NK-92 treated with Interleukin-12 subunit alpha and Interleukin-12 subunit beta, amount 100 ng/mL, for 24 hours (cell line): ENCODE results near the gene CLDN6.

ENCODE experiments used
- DNase-seq: peaks from one replicate; lab custom pipeline; 2025; lab: John Stamatoyannopoulos, UW

Gene CLDN6

DNA sequence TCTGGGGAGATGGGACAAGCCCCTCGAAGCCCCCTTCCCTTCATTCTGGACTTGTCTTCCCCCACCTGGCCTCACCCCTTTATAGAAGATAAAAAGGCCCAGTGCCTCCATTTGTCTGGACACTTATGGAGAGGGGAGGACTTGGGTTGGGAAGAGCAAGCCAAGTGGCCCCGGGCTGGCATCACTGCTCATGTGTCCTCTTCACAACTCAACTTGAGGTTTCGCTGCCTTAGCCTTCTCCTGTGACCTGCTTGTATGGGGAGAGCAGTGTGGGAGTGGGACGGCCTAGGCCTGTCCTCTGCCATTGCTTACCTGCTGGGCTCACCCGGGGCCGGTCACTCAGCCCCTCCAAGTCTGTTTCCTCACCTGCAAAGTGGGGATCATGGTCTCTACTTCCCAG, 47.4 kb downstream of the CLDN6 start:
- no peak for DNase-seq

DNA sequence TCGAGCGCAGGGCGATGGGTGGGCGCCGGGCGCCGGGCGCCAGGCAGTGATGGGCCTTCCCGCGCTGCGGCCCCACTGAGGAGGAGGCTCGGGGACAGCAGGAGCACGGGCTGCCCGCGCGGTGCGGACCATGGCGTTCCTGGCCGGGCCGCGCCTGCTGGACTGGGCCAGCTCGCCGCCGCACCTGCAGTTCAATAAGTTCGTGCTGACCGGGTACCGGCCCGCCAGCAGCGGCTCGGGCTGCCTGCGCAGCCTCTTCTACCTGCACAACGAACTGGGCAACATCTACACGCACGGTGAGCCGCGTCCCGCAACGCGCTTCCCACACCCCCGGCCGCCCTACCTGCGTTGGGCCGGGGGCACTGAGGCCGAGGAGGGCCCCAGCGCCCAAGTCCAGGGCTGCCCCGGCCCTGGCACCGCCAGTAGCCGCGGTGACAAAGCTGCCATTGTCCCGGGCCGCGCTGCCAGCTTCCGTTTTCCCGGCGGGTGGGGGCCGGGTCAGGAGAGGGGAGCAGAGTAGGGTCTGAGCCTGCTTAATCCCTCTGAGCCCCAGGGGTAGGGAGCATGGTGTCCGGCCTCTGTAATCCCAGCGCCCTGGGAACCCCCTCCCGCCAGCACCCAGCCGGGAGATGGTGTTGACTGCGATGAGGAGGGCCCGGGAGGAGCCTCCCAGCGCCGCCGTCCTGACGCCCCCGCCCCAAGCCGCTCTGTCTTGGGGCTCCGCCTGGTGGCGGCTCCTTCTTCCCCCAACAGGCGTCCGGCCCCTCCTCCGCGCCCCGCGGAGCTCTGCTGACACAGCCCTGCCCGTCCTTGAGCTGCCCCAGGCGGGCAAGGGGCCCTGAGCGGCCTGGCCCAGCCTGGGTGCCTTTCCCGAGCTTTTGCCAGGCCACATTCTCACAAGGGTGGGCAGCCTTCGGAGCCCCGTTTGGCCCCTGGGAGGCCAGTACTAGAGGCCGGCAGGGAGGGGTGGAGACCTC, 48.1 kb downstream of the CLDN6 start:
- DNase-seq: peak; percentile 73

DNA sequence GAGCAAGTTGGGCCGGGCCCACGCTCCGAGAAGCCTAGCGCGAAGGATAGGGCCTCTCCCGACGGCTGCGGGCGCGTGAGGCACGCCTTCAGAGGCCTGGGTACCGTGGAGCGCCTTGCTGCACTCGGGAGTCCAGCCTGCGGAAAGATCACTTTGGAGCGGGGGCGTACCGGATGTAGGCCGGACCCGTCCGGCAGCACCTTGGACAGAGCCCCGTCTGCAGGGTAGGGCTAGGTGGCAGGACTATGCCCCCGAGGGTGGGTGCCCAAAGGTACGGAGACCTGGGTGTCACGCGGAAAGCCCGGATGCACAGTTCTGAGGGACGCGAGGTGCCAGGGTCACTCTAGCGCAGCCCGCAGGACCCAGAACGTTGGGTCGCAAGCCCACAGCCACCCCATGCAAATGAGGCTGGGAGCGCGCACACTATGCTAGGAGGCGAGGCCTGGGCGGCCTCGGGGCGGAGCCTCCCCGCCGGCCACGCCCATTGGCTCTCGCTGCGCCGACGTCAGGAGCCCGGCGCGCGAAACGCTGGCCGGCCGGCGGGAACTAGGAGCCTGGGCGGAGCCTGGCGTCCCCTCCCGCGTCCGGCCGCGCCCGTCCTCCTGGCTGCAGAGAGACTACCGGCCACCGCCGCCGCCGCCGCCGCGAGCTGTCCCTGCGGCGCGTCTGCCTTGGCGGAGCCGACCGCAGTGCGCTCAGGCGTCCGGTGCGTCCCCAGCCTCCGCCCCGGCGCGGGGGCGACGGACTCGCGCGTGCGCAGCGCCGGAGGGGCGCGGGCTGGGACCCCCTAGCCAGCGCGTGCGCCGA, 49.0 kb downstream of the CLDN6 start, which contains the start of gene PAQR4:
TSS of gene PAQR4 (plus strand) at position 611 of the 807 bp plus-strand sequence. CDS start 327 bp downstream, outside the sequence.
- peak; percentile 77 for DNase-seq

- no peak for DNase-seq
Observed at GRCh38 chr16:2968368-2968737, 49.6 kb downstream of the CLDN6 start.

DNA sequence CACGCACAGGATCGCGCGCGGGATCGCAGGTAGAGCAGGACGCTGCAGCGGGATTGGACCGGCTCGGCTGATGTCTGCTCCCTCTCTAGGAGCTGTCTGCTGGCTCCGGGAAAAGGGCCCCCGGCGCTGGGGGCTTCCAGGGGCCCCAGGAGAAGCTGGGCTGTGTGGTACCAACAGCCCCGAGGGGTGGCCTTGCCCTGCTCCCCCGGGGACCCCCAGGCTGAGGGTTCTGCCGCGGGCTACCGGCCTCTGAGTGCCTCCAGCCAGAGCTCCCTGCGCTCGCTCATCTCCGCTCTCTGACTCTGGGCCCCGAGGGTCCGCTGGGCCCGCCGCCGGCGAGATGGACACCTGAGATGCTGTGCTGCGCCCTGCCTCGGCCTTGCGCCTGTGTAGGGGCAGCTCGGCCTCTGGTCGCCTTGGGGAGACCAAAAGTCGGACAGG, 50.2 kb downstream of the CLDN6 start:
- no peak for DNase-seq

GRCh38 chr16:2967211-2967631, 50.8 kb downstream of the CLDN6 start:
- DNase-seq: no peak

DNA sequence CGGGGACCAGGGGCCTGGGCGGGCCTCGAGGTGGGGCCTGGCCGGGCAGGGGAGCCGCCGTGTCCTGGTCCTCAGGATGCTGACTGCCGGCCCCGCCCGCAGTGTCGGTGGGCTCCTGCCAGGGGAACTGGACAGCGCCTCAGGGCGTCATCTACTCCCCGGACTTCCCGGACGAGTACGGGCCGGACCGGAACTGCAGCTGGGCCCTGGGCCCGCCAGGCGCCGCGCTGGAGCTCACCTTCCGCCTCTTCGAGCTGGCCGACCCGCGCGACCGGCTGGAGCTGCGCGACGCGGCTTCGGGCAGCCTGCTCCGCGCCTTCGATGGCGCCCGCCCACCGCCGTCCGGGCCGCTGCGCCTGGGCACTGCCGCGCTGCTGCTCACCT, 51.2 kb downstream of the CLDN6 start:
- no peak for DNase-seq

DNA sequence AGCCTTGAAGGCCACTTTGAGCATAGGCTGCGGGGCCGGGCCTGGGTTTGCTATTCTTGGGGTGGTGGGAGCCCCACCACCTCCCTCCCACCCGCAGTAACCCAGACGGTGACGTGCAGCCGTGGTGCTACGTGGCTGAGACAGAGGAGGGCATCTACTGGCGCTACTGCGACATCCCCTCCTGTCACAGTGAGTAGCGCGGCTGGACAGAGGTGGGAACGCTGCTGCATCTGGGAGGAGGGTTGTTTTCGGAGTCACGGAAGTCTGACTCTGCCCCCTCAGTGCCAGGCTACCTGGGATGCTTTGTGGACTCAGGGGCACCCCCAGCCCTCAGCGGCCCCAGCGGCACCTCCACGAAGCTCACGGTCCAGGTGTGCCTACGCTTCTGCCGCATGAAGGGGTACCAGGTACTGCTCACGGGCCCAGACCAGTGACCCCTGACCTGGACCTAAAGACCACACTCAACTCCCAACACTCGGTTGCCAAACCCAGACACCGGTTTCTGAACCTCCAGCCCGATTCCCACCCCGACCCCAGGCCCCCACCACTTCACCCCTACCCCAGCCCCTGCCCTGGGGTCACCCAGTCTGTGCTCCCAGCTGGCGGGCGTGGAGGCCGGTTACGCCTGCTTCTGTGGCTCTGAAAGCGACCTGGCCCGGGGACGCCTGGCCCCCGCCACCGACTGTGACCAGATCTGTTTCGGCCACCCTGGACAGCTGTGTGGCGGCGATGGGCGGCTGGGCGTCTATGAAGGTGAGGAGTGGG, 51.8 kb downstream of the CLDN6 start:
- DNase-seq: no peak
